Measurements from ENCODE around the gene MRGPRD. TPM values are rescaled to one million over a fixed set of nuclear protein-coding genes. Genes with fewer than 3 reads are reported as not detected.

Gene MRGPRD
- total and polyA plus RNA-seq, 2 of the 13 experiments (the other 11 are each of a cell fraction or from before 2014, with no cell fraction given): not detected

DNA sequence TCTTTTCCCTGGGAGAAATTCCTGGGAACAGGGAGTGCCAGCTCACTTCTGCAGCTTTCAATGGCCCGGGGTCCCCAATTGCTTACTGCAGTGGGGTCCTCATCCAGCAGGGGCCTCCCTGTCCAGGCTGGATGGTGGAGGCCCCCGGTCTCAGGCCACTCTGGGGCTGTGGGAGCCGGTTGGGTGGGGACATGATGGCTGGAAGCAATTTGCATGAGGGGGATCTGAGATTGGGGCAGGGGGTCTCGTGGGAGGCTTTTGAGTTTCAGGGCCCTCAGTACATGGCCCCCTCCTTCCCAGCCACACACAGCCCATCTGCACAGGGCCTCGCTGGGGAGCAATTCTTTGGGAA is 25.2 kb downstream of the MRGPRD start:
- ATAC-seq (peak; percentile 17), DNase-seq (ENCODE audit: low spot score) (no peak), FAIRE-seq (no peak)
- in situ Hi-C loops (cut with HindIII; ENCODE audit: extremely low pct_ligation_motif_present, low pct_unique_long_range_greater_than_20kb) (no loop called here), intact Hi-C loops (cut with micrococcal nuclease; ENCODE audit: unreplicated experiment) (no loop called here)
- Histone ChIP-seq H4K20me1 (ENCODE audit: insufficient read depth, low read length) (no peaks in the 10 kb centered on the region), H2AFZ (ENCODE audit: low read length) (no peak overlapping the region), H3K4me1 (ENCODE audit: insufficient read depth, low read length) (no peaks in the 10 kb centered on the region), H3K27me3 (ENCODE audit: control insufficient read depth in 1 of 2, insufficient read depth in 2 of 2, low read length in 2 of 2) (peaks cover 2 to 10% of the 10 kb centered on the region in 2 experiments; a peak in 4 of 5 replicates), H3K4me3 (replicated peaks in 1 of 3; ENCODE audit: insufficient read depth in 1 of 3, low read depth in 2 of 3, low read length in 3 of 3) (peak overlapping the region in 1 of 3 experiments; percentile 10; a peak in 1 of 6 replicates), H3K36me3 (replicated peaks in 1 of 2; ENCODE audit: control insufficient read depth in 1 of 2, insufficient read depth in 2 of 2, low read length in 2 of 2) (no peaks in the 10 kb centered on the region), H3K9ac (ENCODE audit: insufficient read depth, low read depth, low read length) (no peak overlapping the region), H3K27ac (ENCODE audit: extremely low read length, insufficient read depth, low read length) (no peak overlapping the region), H3K79me2 (ENCODE audit: insufficient read depth, low read length) (no peaks in the 10 kb centered on the region), H3K9me3 (ENCODE audit: low read length) (no peaks in the 10 kb centered on the region), H3K4me2 (ENCODE audit: low read depth, low read length) (peak overlapping the region; percentile 55)
- ChIA-PET CTCF (ENCODE audit: low intra/inter-chr PET ratio, low total read pairs) (no interaction called here), POLR2A (no interaction called here)
- BruUV-seq (replicated peaks): no TSS peak
- WGBS (ENCODE audit: low lambda C conversion rate): 44% methylated on average over 4 of the region's 5 CpGs
- TF ChIP-seq HNRNPUL1 (IDR thresholded peaks at IDR 0.05; ENCODE audit: low read depth, low read length) (no peak), SKI (IDR thresholded peaks at IDR 0.05; ENCODE audit: partially characterized antibody) (no peak), HOXA7 (CRISPR knock-in tag; IDR thresholded peaks at IDR 0.05) (no peak), GATAD1 (CRISPR knock-in tag; IDR thresholded peaks at IDR 0.05) (no peak), ZKSCAN1 (IDR thresholded peaks at IDR 0.05; ENCODE audit: low read length) (no peak), RAD51 (IDR thresholded peaks at IDR 0.05; ENCODE audit: borderline replicate concordance) (no peak), HOXA5 (CRISPR knock-in tag; IDR thresholded peaks at IDR 0.05) (no peak), GABPA (IDR thresholded peaks at IDR 0.05; ENCODE audit: low read depth, low read length) (no peak), GABPA (CRISPR knock-in tag; IDR thresholded peaks at IDR 0.05; ENCODE audit: low read depth) (no peak), TCF7 (IDR thresholded peaks at IDR 0.05; ENCODE audit: low read depth) (no peak), RFX5 (IDR thresholded peaks at IDR 0.05; ENCODE audit: low read depth, low read length) (no peak), ZNF441 (CRISPR knock-in tag; IDR thresholded peaks at IDR 0.05; ENCODE audit: borderline replicate concordance) (no peak)
- TF ChIP-seq, protein P1, sequence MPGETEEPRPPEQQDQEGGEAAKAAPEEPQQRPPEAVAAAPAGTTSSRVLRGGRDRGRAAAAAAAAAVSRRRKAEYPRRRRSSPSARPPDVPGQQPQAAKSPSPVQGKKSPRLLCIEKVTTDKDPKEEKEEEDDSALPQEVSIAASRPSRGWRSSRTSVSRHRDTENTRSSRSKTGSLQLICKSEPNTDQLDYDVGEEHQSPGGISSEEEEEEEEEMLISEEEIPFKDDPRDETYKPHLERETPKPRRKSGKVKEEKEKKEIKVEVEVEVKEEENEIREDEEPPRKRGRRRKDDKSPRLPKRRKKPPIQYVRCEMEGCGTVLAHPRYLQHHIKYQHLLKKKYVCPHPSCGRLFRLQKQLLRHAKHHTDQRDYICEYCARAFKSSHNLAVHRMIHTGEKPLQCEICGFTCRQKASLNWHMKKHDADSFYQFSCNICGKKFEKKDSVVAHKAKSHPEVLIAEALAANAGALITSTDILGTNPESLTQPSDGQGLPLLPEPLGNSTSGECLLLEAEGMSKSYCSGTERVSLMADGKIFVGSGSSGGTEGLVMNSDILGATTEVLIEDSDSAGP (CRISPR knock-in tag; IDR thresholded peaks at IDR 0.05; ENCODE audit: borderline replicate concordance): no peak
- TF ChIP-seq, protein P2, sequence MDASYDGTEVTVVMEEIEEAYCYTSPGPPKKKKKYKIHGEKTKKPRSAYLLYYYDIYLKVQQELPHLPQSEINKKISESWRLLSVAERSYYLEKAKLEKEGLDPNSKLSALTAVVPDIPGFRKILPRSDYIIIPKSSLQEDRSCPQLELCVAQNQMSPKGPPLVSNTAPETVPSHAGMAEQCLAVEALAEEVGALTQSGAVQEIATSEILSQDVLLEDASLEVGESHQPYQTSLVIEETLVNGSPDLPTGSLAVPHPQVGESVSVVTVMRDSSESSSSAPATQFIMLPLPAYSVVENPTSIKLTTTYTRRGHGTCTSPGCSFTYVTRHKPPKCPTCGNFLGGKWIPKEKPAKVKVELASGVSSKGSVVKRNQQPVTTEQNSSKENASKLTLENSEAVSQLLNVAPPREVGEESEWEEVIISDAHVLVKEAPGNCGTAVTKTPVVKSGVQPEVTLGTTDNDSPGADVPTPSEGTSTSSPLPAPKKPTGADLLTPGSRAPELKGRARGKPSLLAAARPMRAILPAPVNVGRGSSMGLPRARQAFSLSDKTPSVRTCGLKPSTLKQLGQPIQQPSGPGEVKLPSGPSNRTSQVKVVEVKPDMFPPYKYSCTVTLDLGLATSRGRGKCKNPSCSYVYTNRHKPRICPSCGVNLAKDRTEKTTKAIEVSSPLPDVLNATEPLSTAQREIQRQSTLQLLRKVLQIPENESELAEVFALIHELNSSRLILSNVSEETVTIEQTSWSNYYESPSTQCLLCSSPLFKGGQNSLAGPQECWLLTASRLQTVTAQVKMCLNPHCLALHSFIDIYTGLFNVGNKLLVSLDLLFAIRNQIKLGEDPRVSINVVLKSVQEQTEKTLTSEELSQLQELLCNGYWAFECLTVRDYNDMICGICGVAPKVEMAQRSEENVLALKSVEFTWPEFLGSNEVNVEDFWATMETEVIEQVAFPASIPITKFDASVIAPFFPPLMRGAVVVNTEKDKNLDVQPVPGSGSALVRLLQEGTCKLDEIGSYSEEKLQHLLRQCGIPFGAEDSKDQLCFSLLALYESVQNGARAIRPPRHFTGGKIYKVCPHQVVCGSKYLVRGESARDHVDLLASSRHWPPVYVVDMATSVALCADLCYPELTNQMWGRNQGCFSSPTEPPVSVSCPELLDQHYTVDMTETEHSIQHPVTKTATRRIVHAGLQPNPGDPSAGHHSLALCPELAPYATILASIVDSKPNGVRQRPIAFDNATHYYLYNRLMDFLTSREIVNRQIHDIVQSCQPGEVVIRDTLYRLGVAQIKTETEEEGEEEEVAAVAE (CRISPR knock-in tag; IDR thresholded peaks at IDR 0.05; ENCODE audit: borderline replicate concordance): no peak
- TF ChIP-seq, protein P3, sequence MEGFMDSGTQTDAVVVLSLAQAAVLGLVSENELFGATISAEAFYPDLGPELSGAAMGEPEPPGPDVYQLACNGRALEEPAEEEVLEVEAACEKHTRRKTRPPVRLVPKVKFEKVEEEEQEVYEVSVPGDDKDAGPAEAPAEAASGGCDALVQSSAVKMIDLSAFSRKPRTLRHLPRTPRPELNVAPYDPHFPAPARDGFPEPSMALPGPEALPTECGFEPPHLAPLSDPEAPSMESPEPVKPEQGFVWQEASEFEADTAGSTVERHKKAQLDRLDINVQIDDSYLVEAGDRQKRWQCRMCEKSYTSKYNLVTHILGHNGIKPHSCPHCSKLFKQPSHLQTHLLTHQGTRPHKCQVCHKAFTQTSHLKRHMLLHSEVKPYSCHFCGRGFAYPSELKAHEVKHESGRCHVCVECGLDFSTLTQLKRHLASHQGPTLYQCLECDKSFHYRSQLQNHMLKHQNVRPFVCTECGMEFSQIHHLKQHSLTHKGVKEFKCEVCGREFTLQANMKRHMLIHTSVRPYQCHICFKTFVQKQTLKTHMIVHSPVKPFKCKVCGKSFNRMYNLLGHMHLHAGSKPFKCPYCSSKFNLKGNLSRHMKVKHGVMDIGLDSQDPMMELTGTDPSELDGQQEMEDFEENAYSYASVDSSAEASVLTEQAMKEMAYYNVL (CRISPR knock-in tag; IDR thresholded peaks at IDR 0.05; ENCODE audit: borderline replicate concordance): no peak
- TF ChIP-seq, protein P4, sequence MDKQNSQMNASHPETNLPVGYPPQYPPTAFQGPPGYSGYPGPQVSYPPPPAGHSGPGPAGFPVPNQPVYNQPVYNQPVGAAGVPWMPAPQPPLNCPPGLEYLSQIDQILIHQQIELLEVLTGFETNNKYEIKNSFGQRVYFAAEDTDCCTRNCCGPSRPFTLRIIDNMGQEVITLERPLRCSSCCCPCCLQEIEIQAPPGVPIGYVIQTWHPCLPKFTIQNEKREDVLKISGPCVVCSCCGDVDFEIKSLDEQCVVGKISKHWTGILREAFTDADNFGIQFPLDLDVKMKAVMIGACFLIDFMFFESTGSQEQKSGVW (CRISPR knock-in tag; IDR thresholded peaks at IDR 0.05; ENCODE audit: borderline replicate concordance): no peak

All from HepG2 (cell line).